ENCODE measurements around the gene G6PC3.
A peak's percentile ranks its signal among the peaks of the same experiment; 100 is the strongest.
"Not testable (repeated sequence)": the region's sequence is repeated elsewhere in the genome, so short reads cannot be mapped to it uniquely, and the experiment has no call there.

Gene G6PC3, protein sequence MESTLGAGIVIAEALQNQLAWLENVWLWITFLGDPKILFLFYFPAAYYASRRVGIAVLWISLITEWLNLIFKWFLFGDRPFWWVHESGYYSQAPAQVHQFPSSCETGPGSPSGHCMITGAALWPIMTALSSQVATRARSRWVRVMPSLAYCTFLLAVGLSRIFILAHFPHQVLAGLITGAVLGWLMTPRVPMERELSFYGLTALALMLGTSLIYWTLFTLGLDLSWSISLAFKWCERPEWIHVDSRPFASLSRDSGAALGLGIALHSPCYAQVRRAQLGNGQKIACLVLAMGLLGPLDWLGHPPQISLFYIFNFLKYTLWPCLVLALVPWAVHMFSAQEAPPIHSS

GRCh38 chr17:44070455-44071197 lies at the start of gene G6PC3:
TSS of gene G6PC3 (plus strand) at chr17:44070735. CDS start at chr17:44070966, 231 bp downstream.
- DNase-seq: peak; percentile 94

DNA sequence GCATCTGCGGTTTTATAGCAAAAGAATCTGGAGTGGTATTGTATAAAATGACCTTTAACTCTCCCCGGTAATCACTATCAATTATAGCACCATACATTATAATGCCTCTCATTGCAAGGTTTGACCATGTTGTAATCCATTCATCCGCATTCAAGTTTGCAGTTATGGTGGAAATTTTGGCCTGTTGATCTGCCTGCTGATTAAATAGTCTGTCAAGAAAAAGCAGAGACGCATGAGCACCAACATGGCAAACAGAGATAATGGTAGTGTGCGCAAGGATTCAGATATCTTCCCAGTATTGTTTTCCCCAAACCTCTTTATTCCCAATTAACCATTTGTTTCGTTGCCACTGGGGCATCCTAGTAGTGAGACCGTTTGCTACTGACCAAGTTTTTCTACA lies 49.3 kb upstream of the G6PC3 start:
- DNase-seq: not testable (repeated sequence)

DNA sequence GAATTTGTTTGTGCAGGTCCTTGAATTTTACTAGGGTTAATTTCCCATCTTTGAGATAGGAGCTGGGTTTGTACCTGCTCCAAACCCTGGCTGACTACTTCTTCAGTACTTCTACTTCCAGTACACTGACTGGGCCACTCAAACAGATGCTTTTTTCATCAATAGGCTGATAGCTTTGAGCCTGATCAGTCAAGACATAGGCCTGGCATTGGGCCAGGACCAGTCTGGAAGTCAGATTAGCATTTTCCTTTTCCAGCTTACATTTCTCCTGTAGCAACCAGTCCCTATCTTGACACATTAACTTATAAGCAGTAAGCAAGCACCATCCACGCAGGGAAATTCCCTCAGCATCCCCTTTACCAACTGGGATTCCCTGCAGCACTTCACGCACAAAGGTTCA lies 48.3 kb upstream of the G6PC3 start:
- no peak for DNase-seq

DNA sequence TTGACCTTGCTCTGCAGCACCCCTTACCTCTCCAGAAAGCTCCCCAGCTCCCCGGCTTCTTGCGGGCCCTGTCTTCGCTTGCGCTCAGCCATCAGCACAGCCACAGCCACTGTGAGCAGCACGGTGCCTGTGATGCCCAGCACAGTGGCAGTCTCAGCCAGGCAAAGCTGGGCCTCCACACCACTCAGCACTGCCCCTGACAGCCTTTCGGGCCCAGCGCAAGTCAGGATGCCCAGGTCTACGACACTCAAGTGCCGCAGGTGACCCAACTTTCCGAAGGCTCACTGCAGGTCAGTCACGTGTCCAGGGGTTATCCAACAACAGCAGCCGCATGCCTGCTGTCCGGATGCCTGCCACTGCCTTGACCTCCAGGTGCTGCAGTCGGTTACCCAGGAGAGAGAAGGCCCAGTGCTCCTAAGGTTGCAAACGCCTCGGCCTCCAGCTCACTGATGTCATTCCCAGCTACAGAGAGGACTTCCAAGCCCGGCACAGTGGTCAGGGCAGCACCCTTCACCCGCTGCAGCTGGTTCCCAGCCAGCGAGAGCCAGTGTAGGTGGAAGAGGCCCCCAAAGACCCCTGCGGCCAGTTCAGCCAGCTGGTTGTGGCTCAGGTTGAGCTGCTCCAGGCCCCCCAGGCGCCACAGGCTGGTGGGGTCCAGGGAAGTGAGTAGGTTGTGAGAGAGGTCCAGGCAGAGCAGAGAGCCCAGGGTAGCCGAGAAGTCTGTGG lies 46.8 kb upstream of the G6PC3 start:
- DNase-seq: no peak

DNA sequence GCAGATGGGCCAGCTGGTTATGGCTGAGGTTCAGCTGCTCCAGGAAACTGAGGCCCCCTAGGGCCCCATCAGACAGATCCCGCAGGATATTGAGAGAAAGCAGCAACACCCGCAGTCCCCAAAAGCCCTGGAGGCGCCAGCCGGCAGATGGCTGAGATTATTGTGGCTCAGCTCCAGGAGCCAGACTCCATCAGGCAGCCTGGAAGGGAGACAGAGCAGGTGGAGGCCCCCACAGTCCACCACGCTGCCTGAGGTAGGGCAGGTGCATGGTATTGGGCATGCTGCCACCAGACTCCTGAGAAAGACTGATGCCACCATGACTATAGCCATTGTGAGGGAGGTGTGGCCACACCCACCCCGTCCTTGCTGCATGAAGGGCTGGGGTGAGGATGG lies 46.3 kb upstream of the G6PC3 start:
- no peak for DNase-seq

GRCh38 chr17:44024853-44025252 lies 45.7 kb upstream of the G6PC3 start:
- DNase-seq: no peak

DNA sequence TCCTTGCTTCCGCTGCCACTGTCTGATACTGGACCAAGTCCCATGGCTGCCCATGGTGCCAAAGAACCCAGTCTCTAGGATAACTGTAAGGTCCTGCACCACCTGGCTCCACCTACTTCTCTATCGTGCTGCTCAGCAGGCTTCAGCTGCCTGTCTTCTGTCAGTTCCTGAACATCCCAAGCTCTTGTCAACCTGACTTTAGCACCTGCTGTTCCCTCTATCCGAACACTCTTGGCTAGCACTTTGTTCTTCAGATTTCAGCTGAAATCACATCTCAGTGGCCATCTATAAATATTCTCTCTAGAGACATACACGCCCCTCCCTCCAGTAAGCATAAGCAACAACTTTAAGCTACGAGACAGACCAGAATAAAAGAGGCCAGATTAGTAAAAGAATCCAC lies 40.8 kb upstream of the G6PC3 start:
- DNase-seq: no peak

DNA sequence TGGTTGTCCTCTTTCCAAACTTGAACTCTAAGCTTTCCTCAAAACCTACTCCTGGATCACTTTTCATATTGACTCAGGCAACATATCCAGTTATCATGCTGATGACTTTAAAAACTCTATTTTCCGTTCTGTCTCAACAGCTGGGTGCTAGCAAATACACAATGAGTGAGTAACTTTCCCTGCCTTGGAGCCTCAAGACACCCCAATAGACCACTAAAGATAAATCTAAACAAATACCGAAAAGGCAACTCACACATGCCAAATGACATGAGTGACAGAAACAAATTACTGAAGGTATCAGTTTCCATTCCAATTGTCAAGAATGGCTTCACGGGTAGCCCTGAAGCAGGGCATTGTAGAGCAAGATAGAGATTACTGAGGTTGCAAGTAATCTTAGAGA lies 40.1 kb upstream of the G6PC3 start:
- no peak for DNase-seq

- DNase-seq: no peak
Observed at GRCh38 chr17:44033861-44034408, 36.6 kb upstream of the G6PC3 start.

GRCh38 chr17:44034688-44035087 lies 35.8 kb upstream of the G6PC3 start:
- DNase-seq: not testable (repeated sequence)

GRCh38 chr17:44037471-44037870 lies 33.1 kb upstream of the G6PC3 start:
- DNase-seq: no peak

DNA sequence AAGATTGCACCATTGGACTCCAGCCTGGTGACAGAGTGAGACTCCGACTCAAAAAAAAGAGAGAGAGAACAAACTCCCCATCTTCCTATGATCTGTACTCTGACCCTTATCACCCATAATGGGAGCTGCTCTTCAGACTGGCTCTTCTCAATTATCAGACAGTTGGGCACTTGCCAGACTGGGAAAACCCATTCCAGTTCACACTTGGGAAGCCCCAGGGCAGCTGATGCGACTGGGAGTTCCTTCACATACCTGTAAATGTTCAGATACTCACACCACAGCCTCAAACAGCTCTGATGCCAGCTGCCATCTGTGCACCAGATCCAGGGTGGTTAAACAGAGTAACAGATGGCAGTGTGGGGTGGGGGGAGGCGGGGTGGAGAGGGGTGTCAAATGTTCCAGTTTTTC lies 31.9 kb upstream of the G6PC3 start:
- no peak for DNase-seq

- DNase-seq: no peak
Observed at GRCh38 chr17:44039829-44040635, 30.5 kb upstream of the G6PC3 start.

GRCh38 chr17:44043272-44043696 lies 27.3 kb upstream of the G6PC3 start:
- no peak for DNase-seq

- no peak for DNase-seq
Observed at GRCh38 chr17:44044071-44044470, 26.5 kb upstream of the G6PC3 start.

DNA sequence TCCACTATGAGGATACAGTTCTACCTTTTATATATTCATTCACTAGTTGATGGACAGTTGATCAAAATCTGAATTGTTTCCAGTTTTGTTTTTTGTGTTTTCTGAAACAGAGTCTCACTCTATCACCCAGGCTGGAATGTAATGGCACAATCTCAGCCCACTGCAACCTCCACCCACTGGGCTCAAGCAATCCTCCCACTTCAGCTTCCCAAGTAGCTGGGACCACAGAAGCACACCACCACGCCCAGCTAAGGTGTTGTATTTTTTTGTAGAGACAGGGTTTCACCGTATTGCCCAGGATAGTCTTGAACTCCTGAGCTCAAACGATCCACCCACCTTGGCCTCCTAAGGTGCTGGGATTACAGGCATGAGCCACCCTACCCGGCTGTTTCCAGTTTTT lies 25.0 kb upstream of the G6PC3 start:
- DNase-seq: no peak

DNA sequence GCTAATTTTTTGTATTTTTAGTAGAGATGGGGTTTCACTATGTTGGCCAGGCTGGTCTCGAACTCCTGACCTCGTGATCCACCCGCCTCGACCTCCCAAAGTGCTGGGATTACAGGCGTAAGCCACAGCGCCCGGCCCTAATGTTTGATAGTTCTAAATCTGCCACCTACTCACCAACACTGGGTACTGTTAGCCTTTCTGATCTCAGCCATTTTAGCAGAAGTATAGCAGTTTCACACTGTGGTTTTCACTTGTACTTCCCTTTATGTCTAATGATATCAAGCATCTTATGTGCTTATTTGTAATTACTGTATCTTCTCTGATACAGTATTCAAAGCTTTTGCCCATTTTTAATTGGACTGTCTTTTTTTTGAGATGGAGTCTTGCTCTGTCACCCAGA lies 23.6 kb upstream of the G6PC3 start:
- DNase-seq: not testable (repeated sequence)

- no peak for DNase-seq
Observed at GRCh38 chr17:44049294-44050060, 21.1 kb upstream of the G6PC3 start.

GRCh38 chr17:44053125-44053872 lies 17.2 kb upstream of the G6PC3 start:
- DNase-seq: no peak

DNA sequence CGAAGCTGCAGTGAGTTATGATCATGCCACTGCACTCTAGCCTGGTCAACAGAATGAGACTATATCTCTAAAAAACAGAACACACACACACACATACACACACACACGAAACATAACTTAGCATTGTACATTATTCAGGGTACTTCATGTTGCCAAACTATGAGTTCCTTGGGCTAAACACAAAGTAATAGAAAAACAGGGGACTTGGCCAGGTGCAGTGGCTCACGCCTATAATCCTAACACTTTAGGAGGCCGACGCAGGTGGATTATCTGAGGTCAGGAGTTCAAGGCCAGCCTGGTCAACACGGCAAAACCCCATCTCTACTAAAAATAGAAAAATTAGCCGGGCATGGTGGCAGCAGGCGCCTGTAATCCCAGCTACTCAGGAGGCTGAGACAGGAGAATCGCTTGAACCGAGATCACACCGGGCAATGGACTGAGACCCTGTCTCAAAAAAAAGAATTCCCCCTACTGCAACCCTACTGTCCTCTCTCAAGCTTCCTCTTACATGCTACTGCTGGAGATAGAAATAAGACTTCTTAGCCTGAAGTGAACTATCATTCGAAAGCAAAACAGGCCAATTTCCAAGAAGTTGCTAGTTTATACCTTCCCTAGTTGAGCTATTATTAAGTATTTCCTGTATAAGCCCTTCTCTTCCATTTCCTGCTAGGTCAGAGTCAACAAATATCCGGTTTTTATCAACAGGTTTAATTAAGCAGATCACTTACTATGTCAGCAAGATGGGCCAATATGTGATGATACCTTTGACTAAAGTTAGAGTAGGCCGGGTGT lies 11.2 kb upstream of the G6PC3 start:
- no peak for DNase-seq
